ENCODE measurements around the gene HCFC1R1.

Gene HCFC1R1

DNA sequence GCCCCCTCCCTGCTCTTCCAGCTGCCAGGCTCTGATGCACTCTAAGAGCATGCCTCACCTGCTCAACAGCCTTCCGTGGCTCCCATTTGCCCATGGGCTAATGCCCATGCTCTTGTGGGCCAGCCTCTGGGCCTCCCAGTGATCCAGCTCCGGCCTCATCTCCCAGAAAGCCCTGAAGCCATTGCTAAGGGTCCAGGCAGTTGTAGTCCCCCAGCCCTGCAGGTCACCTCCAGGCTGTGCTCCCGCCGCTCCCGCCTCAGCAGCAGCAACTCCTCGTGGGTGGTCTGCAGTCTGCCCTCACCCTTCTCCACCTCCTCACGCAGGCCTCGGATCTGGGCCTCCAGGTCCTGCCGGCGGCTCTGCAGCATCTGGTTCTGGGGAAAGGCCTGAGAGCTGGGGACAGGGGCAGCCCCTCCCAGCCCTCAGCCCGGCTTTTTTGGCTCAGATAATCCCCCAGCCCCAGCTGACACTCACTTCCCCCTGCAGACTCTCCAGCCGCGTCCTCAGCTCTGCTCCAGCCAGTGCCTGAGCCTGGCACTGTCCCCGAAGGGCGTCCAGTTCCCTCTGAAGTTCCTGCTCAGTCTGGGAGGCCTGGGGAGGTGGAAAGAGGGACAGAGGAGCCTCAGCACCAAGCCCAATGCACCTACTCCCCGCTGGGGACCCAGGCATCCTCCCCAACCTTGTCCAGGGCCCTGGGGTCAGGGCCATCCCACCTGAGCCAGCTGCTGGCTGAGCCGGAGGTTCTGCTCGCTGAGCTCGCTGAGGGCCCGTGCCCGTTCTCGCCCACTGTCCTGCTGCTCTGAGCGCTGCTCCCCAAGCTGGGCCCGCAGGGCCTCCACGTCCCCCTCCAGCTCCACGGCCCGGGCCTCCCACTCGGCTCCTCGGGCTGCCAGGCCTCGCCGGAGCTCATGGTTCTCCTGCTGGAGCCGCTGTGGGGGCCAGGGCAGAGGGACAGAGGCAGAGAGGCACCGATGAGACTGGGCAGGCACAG, 6.8 kb upstream of the HCFC1R1 start:
- ATAC-seq (no peak), DNase-seq (no peak)
- H3K9me3 Mint-ChIP-seq: no peaks in the 10 kb centered on the region
- H3K27ac Mint-ChIP-seq: no peak overlapping the region
- H3K27me3 Mint-ChIP-seq: peaks cover 57% of the 10 kb centered on the region
- peaks cover 8% of the 10 kb centered on the region for H3K36me3 Mint-ChIP-seq (ENCODE audit: low read depth)
- peak overlapping the region; percentile 22 for H3K4me3 Mint-ChIP-seq
- H3K4me1 Mint-ChIP-seq: peaks cover 22% of the 10 kb centered on the region

DNA sequence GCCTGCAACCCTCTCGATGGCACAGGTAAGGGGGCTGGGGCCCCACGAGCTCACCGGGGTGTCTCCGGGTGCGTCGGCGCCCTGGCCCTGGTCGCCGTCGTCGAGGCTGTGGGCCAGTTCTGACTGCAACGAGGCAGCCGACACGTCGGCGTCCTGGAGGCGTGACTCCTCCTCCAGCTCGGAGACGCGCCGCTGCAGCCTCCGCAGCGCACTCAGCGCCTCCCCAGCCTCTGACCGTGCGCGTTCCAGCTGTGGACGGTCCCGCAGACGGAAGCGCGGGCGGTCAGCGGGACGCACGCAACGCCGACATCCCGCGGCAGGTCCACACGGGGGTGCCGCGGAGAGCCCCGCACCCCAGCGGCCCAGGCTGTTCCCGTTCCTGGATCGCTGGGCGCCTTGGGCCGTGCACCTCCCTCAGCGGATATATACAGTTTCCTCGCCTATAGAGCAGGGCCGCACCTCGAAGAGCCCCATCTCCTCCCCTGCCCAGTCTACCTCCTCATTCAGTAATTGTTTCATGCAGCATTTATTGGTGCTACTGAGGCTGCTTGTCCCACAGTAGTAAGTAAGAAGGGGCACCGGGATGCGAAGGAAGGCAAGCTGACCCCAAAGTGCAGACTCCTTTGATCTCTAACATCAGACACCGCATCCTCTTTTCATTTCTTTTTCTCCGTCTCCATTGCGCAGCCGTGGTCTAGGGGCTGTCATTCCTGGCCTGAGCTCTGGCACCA, 5.9 kb upstream of the HCFC1R1 start:
- Mint-ChIP-seq H3K4me1 (peaks cover 24% of the 10 kb centered on the region), H3K9me3 (no peaks in the 10 kb centered on the region), H3K27ac (no peak overlapping the region), H3K4me3 (peak overlapping the region; percentile 22), H3K27me3 (peaks cover 51% of the 10 kb centered on the region), H3K36me3 (ENCODE audit: low read depth) (peaks cover 8% of the 10 kb centered on the region)
- peak; percentile 26 for ATAC-seq
- DNase-seq: peak; percentile 65

DNA sequence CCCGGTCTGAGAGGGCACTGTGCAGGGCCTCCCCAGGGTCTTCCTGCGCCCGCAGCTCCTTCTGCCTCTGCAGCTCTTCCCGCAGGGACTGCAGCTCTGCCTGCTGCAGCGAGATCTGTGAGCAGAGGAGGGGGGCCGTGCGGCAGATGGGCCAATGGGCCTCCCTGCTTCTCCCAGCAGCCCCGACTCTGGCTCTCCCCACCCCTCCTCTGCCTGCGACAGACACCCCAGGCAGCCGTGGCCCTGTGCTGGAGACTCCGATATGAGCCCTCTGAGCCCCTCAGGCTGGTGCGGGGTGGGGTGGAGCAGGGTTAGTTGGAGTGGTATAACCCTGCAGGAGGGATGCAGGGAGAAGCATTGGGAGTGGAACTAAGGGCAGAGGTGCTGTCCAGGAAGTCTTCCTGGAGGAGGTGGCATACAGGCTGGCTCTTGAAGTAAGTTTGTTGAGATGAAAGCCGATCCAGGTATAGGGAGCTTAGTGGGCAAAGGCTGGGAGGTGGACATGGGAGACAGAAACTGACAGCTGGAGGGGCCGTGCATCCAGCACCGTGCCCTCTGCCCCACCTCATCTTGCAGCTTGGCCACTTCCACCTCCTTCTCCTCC, 5.1 kb upstream of the HCFC1R1 start:
- Mint-ChIP-seq H3K27ac (no peak overlapping the region), H3K27me3 (peaks cover 43% of the 10 kb centered on the region), H3K9me3 (no peaks in the 10 kb centered on the region), H3K4me1 (peaks cover 30% of the 10 kb centered on the region), H3K4me3 (no peak overlapping the region), H3K36me3 (ENCODE audit: low read depth) (peaks cover 8% of the 10 kb centered on the region)
- ATAC-seq (no peak), DNase-seq (no peak)

DNA sequence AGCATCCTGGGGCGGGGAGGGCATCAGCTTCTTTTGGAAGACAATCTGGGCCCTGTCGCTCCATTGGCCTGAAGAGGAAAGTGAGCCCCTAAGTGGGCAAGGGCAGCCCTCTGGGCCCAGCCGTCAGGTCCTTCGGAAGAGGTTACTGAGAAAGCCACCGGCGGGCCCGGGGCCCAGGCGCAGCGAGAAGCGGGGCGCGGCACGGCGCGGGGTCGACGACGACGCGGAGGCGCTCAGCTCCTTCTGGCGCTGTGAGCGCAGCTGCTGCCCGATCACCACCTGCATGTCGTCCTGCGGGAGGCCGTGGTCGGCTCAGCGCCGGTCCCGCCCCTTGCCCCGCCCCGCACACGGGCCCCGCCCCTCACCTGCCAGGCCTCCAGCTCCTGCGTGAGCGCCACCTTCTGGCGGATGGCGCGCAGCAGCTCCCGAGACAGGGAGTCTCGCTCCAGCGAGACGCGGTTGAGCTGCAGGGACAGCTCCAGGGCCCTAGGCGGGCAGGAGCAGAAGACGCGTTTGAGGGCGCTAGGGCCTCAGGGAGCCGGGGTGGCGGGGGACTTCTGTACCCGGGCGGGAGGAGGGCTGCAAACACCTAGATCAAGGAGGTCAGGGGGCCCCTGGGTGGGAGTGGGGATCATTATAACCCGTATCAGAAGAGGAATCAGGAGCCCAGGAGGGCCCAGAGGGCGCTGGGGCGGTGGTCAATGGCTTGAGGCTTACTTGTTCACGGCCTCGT, 4.4 kb upstream of the HCFC1R1 start:
- H3K4me1 Mint-ChIP-seq: peaks cover 35% of the 10 kb centered on the region
- peak; percentile 92 for DNase-seq
- H3K4me3 Mint-ChIP-seq: no peak overlapping the region
- ATAC-seq: peak; percentile 45
- peaks cover 8% of the 10 kb centered on the region for H3K36me3 Mint-ChIP-seq (ENCODE audit: low read depth)
- no peaks in the 10 kb centered on the region for H3K9me3 Mint-ChIP-seq
- H3K27ac Mint-ChIP-seq: no peak overlapping the region
- H3K27me3 Mint-ChIP-seq: peaks cover 36% of the 10 kb centered on the region

DNA sequence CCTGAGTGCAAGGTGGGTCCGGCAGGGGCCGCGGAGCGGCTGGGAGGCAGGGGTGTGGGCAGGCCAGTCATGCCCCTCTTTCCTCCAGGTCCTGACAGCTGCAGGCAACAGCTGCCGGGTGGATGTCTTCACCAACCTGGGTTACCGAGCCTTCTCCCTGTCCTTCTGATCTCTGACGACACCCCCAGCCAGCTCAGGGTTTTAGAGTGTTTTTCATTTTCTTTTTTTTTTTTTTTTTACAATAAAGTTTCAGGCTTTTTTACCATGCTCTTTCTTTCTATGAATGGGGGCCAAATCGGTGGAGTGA, 3.7 kb upstream of the HCFC1R1 start:
- no peak overlapping the region for H3K27ac Mint-ChIP-seq
- H3K4me3 Mint-ChIP-seq: no peak overlapping the region
- peaks cover 8% of the 10 kb centered on the region for H3K36me3 Mint-ChIP-seq (ENCODE audit: low read depth)
- H3K27me3 Mint-ChIP-seq: peaks cover 29% of the 10 kb centered on the region
- H3K9me3 Mint-ChIP-seq: no peaks in the 10 kb centered on the region
- DNase-seq: no peak
- H3K4me1 Mint-ChIP-seq: peaks cover 39% of the 10 kb centered on the region
- no peak for ATAC-seq

DNA sequence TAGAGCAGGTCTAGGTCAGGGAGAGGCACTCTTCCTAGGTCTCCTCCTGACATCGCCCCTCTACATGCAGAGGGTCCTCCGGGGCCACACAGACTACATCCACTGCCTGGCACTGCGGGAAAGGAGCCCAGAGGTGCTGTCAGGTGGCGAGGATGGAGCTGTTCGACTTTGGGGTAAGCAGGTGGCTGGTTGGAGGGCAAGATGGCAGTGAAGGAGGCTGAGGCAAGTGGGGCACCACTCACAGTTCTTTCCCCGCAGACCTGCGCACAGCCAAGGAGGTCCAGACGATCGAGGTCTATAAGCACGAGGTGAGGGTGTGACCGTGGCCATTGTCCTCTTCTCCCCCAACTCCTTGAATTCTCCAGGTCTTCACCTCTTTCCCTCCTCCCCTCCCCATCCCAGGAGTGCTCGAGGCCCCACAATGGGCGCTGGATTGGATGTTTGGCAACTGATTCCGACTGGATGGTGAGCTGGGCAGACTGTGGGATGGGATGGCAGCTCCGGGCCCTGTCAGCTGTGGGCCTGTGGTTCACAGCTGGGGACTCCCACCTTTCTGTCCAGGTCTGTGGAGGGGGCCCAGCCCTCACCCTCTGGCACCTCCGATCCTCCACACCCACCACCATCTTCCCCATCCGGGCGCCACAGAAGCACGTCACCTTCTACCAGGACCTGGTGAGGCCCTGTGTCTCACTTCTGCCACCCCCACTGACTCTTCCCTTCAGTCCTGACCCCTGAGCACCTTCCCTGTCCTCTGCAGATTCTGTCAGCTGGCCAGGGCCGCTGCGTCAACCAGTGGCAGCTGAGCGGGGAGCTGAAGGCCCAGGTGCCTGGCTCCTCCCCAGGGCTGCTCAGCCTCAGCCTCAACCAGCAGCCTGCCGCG, 3.1 kb upstream of the HCFC1R1 start:
- no peak for ATAC-seq
- H3K27me3 Mint-ChIP-seq: peaks cover 23% of the 10 kb centered on the region
- H3K4me1 Mint-ChIP-seq: peaks cover 44% of the 10 kb centered on the region

DNA sequence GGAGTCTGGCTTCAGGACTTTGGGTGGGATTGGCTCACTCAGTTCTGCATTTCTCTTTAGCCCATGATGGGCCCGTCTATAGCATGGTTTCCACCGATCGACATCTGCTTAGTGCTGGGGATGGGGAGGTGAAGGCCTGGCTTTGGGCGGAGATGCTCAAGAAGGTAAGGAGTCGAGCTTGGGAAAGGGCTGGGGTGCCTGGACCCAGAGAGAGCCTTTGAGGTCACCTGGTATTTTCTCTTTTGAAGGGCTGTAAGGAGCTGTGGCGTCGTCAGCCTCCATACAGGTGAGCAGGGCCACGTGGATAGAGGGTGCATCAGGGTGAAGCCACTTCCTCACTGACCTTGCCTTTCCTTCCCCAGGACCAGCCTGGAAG, 2.2 kb upstream of the HCFC1R1 start:
- H3K9me3 Mint-ChIP-seq: no peaks in the 10 kb centered on the region
- peaks cover 8% of the 10 kb centered on the region for H3K36me3 Mint-ChIP-seq (ENCODE audit: low read depth)
- H3K27me3 Mint-ChIP-seq: peaks cover 19% of the 10 kb centered on the region
- ATAC-seq (no peak), DNase-seq (no peak)
- no peak overlapping the region for H3K27ac Mint-ChIP-seq
- H3K4me3 Mint-ChIP-seq: no peak overlapping the region
- peaks cover 52% of the 10 kb centered on the region for H3K4me1 Mint-ChIP-seq

More for the DNA sequence above, 3.1 kb upstream of the HCFC1R1 start:
- H3K27ac Mint-ChIP-seq: no peak overlapping the region
- no peak for DNase-seq
- no peaks in the 10 kb centered on the region for H3K9me3 Mint-ChIP-seq
- peak overlapping the region; percentile 20 for H3K4me3 Mint-ChIP-seq
- H3K36me3 Mint-ChIP-seq (ENCODE audit: low read depth): peaks cover 8% of the 10 kb centered on the region

DNA sequence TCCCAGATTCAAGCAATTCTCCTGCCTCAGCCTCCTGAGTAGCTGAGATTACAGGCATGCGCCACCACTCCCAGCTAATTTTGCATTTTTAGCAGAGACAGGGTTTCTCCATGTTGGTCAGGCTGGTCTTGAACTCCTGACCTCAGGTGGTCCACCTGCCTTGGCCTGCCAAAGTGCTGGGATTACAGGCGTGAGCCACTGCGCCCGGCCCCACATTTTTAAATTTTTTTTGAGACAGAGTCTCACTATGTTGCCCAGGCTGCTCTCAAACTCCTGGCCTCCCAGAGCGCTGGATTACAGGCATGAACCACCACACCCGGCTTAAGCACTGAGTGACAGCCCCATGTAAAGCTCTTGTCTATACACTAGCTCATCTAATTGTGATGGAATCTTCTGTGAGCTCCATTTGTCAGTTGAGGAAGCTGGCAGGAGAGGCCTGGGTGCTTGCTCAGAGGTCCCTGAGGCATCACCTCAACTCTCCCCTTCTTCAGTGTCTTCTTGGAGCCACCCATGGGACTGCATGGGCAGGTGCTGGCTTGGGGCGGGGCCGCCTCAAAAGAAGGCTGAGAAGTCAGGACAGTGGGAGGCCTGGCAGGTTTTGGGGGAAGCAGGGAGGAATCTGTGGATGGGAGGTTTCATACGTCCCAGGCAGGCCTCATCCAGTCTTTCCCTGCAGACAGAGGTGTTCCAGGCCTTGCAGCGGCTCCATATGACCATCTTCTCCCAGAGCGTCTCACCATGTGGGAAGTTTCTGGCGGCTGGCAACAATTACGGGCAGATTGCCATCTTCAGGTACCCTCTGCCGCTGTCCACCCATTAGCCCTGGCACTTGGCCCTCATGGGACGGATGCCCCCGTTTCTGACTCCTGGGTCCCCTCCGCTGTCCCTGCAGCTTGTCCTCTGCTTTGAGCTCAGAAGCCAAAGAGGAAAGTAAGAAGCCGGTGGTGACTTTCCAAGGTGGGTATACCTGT, 1.6 kb upstream of the HCFC1R1 start:
- DNase-seq (no peak), ATAC-seq (no peak)
- H3K4me3 Mint-ChIP-seq: peak overlapping the region; percentile 85
- H3K27ac Mint-ChIP-seq: no peak overlapping the region
- H3K27me3 Mint-ChIP-seq: peaks cover 16% of the 10 kb centered on the region
- H3K36me3 Mint-ChIP-seq (ENCODE audit: low read depth): peaks cover 8% of the 10 kb centered on the region
- H3K9me3 Mint-ChIP-seq: no peaks in the 10 kb centered on the region
- peaks cover 56% of the 10 kb centered on the region for H3K4me1 Mint-ChIP-seq

DNA sequence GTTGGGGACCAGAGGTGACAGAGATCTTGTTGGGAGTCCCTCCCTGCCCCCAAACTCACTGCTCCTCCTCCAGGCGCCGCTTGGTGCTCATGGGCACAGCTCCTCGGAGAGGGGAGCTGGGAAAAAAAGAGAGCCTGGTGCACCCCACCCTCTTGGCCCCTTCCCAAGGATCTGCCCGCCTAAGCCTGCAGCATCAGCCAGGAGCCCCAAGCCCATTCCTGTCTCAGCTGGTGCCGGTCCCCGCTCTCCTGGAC, 400 bp downstream of the HCFC1R1 start:
- H3K27ac Mint-ChIP-seq: peak overlapping the region; percentile 97
- H3K9me3 Mint-ChIP-seq: no peaks in the 10 kb centered on the region
- ATAC-seq: no peak
- peaks cover 8% of the 10 kb centered on the region for H3K36me3 Mint-ChIP-seq (ENCODE audit: low read depth)
- H3K4me3 Mint-ChIP-seq: peak overlapping the region; percentile 85
- DNase-seq: no peak
- peaks cover 8% of the 10 kb centered on the region for H3K27me3 Mint-ChIP-seq
- peaks cover 55% of the 10 kb centered on the region for H3K4me1 Mint-ChIP-seq

DNA sequence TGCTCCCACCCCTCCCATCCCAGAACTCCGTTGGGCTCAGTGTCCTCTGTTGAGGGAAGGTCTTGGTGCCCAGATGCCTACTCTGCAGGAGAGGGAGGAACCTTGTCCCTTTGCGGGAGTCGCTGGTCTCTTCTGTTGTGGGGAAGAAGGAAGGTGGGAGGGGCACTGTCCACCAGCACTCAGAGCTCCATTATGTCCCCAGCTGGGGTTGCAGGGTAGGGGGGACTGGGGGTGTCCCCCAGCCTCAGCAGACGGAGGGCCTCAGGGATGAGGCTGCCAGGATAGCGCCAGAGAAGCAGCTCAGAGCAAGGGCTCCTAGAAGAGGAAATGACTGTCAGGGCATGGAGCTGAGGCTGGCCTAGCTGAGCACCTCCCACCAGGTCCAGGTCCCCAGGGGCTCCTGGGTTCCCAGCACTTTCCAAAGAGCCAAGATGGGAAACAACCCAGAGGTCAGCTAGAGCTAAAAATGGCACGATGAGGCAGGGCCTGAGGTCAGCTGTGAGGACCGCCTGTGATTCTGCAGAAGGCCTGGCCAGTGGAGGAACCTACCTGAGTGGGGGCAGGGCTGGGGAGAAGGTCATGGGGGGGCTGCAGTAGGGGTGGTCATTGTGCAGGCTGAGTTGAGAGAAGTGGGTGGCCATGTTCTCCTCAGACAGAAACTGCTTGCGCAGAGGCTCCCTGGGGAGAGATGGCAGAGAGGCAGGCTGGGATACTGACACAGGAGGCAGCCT, 893 bp downstream of the HCFC1R1 start:
- H3K27ac Mint-ChIP-seq: peak overlapping the region; percentile 97
- H3K4me1 Mint-ChIP-seq: peaks cover 56% of the 10 kb centered on the region
- H3K27me3 Mint-ChIP-seq: peaks cover 10% of the 10 kb centered on the region
- peaks cover 8% of the 10 kb centered on the region for H3K36me3 Mint-ChIP-seq (ENCODE audit: low read depth)
- no peaks in the 10 kb centered on the region for H3K9me3 Mint-ChIP-seq
- no peak for ATAC-seq
- H3K4me3 Mint-ChIP-seq: peak overlapping the region; percentile 85
- DNase-seq: peak; percentile 40

DNA sequence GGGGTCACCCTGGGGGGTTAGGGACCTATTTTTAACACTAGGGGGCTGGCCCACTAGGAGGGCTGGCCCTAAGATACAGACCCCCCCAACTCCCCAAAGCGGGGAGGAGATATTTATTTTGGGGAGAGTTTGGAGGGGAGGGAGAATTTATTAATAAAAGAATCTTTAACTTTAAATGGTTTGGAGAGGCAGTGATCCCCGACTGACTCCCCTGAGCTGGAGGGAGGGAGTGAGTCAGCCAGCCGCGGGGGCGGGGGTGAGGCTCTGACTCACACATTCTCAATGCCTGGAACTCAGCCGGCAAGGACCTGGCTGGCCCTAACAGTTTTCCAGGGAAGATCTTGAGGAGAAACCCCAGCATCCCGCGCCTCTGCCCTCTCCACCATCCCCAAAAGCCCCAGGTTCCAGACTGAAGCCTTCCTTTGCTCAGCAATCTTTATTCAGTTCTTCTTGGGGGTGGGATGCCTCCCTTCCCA, 1.5 kb downstream of the HCFC1R1 start:
- H3K4me3 Mint-ChIP-seq: peak overlapping the region; percentile 85
- H3K4me1 Mint-ChIP-seq: peaks cover 55% of the 10 kb centered on the region
- H3K27ac Mint-ChIP-seq: peak overlapping the region; percentile 97
- peaks cover 8% of the 10 kb centered on the region for H3K36me3 Mint-ChIP-seq (ENCODE audit: low read depth)
- peaks cover 10% of the 10 kb centered on the region for H3K27me3 Mint-ChIP-seq
- H3K9me3 Mint-ChIP-seq: no peaks in the 10 kb centered on the region
- DNase-seq (peak; percentile 92), ATAC-seq (peak; percentile 33)

DNA sequence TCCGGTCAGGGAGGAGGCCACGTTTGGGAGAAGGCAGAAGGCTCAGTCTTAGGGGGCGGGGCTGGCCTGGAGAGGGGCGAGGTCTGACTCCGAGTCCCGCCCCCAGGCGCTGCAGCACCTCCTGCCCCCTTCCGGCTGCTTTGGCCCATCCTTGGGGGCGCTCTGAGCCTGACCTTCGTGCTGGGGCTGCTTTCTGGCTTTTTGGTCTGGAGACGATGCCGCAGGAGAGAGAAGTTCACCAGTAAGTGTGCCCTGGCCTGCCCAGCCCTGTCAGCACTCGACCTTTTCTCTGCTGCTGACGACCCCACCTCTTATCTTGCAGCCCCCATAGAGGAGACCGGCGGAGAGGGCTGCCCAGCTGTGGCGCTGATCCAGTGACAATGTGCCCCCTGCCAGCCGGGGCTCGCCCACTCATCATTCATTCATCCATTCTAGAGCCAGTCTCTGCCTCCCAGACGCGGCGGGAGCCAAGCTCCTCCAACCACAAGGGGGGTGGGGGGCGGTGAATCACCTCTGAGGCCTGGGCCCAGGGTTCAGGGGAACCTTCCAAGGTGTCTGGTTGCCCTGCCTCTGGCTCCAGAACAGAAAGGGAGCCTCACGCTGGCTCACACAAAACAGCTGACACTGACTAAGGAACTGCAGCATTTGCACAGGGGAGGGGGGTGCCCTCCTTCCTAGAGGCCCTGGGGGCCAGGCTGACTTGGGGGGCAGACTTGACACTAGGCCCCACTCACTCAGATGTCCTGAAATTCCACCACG, 2.1 kb downstream of the HCFC1R1 start:
- H3K4me3 Mint-ChIP-seq: peak overlapping the region; percentile 85
- H3K4me1 Mint-ChIP-seq: peaks cover 55% of the 10 kb centered on the region
- H3K36me3 Mint-ChIP-seq (ENCODE audit: low read depth): peaks cover 7% of the 10 kb centered on the region
- H3K9me3 Mint-ChIP-seq: no peaks in the 10 kb centered on the region
- H3K27ac Mint-ChIP-seq: peak overlapping the region; percentile 97
- H3K27me3 Mint-ChIP-seq: peaks cover 10% of the 10 kb centered on the region
- DNase-seq: peak; percentile 90
- ATAC-seq: peak; percentile 64
